ENCODE data around the gene ZNF385C.

Gene ZNF385C

DNA sequence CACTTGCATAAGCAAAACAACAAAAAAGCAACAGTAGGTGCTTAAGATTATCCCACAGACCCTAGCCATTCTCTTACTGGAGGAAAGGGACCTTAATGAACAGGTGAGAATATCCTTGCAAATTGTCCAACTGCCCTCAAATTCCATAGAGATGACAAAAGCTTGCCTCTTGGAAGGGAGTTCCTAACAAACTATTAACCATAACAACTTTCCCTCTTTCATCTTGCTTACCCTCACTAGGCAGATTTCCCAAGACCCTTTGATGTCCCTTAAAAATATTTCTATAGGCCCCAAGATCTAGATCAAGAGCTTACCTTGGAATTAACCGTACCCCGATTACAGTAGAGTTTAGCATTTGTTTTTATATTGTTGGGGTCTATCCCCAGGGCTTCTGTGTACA, 109.9 kb downstream of the ZNF385C start:
- DNase-seq (ENCODE audit: low spot score) = no peak

GRCh38 chr17:41987642-41988041, 110.6 kb downstream of the ZNF385C start:
- DNase-seq (ENCODE audit: low spot score) = no peak

DNA sequence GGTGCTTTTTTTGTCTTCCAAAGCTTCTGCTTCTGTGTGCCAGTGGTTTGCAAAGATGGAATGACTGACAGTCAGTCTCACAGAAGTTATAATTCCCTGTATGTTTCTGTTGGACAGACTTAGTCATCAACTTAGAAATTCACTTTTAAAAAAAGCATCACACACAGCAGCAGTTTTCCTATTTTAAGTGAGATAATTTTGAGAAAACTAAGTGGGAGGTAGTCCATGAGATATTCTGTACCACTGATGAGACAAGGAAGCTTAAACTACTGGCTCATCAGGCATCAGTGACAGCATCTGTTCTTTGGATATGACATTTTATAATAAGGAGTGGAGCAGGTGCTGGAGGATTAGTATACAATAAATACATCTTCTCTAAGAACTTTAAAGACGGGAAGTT, 111.6 kb downstream of the ZNF385C start:
- no peak for DNase-seq (ENCODE audit: low spot score)

- no peak for DNase-seq (ENCODE audit: low spot score)
Measured at GRCh38 chr17:41985919-41986318, 112.4 kb downstream of the ZNF385C start.

DNA sequence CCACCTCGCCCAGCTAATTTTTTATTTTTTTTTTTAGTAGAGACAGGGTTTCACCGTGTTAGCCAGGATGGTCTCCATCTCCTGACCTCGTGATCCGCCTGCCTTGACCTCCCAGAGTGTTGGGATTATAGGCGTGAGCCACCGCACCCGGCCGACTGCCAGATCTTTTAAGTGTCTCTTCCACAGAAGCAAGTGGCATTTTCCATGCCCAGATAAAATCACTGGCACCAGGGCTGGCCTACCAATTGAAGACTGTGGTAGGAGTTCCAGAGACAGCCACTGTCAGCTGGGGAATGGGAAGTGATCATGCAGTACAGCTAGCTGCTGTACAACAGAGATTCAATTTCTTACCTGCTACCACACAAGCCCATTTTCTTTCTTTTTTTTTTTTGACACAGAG, 113.8 kb downstream of the ZNF385C start:
- DNase-seq (ENCODE audit: low spot score) = no peak

- no peak for DNase-seq (ENCODE audit: low spot score)
Measured at GRCh38 chr17:41982026-41982760, 116.1 kb downstream of the ZNF385C start.

DNA sequence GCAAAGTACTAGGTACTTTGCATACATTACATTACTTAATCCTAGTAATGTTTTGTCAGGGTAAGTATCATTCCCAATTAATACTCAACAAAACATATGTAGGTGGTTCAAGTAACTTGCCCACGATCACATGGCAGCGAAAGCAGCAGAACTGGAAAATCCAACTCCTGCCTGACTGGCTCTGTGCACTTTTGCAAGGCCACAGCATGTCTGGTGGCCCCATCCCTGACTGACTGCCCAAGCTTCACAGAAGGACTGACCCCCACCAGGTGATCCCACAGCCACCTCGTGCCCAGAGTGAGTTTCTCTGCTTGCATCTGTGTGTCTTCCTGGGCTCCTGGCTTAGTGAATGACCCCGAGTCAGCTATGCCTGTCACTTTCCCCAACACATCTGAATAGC, 120.3 kb downstream of the ZNF385C start:
- DNase-seq (ENCODE audit: low spot score) = peak; percentile 24

GRCh38 chr17:41976142-41976768, 122.0 kb downstream of the ZNF385C start:
- no peak for DNase-seq (ENCODE audit: low spot score)

Measured in iPS-NIHi11 (cell line).